HCT116 (cell line): Measurements from ENCODE around the gene THSD8. TPM values are rescaled to one million over a fixed set of nuclear protein-coding genes. Genes with fewer than 3 reads are reported as not detected.

Experiments
- ATAC-seq: fragments of 200-7000 bp; cut with Tn5 transposase; 2 replicates; pipeline ENCODE4 v1.9.1; 2020; ENCODE audit warnings: mild to moderate bottlenecking, moderate library complexity
- BruUV-seq: library from RNA; stranded (reverse); fragments of 400-500 nt; replicated peaks from 2 replicates; lab custom pipeline; 2021; lab: Mats Ljungman, UMichigan
- CTCF ChIA-PET: fragments of 300-600 bp; sonication (Branson Sonifier 250); formaldehyde crosslinking; loops from one replicate; lab custom pipeline; 2021; ENCODE audit warnings: antibody characterized with exemption; lab: Charles Lee
- POLR2A ChIA-PET: fragments of 300-600, 350-600 bp; sonication (Branson Sonifier 250); formaldehyde crosslinking; loops from one replicate; lab custom pipeline; 2021; ENCODE audit warnings: antibody characterized with exemption; lab: Charles Lee
- RAD21 ChIA-PET, 2 experiments: fragments of 300-600 bp; sonication (Branson Sonifier 250); formaldehyde crosslinking; loops; one replicate each; lab custom pipeline; 2023; ENCODE audit warnings: low total read pairs in 2 of 2; ENCODE audit not compliant: uncharacterized antibody in 2 of 2, unreplicated experiment in 2 of 2, low non-redundant PET in 1 of 2; lab: Charles Lee
- DNase-seq: peaks from one replicate; pipeline ENCODE4 v3.0.0-alpha.2; 2010; ENCODE audit warnings: low read depth, low spot score
- H2AFZ ChIP-seq: fragments of 200-600 bp; shearing (Covaris generic), sonication (generic); 2 replicates; pipeline ENCODE4 v1.6.1; 2017; ENCODE audit warnings: low read depth, mixed run types, mixed read lengths, antibody characterized with exemption, low read length; ENCODE audit not compliant: poor library complexity, severe bottlenecking
- H3K27ac ChIP-seq: 2 replicates; pipeline ENCODE4 v1.5.1; 2012; ENCODE audit warnings: low read depth, low read length
- H3K27me3 ChIP-seq: fragments of 200-600 bp; sonication (generic); 2 replicates; pipeline ENCODE4 v1.6.1; 2016; ENCODE audit warnings: mixed run types, low read length, mixed read lengths; ENCODE audit not compliant: insufficient read depth
- H3K36me3 ChIP-seq, 2 experiments: fragments of 200-500 bp in 1 of 2; fragments of 200-600 bp in 1 of 2; sonication (Bioruptor generic) in 1 of 2; sonication (generic) in 1 of 2; 2 replicates each; pipeline versions ENCODE4 v1.5.1 to v1.6.1; 2014 to 2016; ENCODE audit warnings: low read length in 2 of 2, inconsistent platforms in 1 of 2, mixed read lengths in 1 of 2, mixed run types in 1 of 2; ENCODE audit not compliant: insufficient read depth in 2 of 2, control insufficient read depth in 1 of 2
- H3K4me1 ChIP-seq, 2 experiments: fragments of 200-600 bp in 1 of 2; sonication (generic) in 1 of 2; 2 replicates each; pipeline versions ENCODE4 v1.5.1 to v1.6.1; 2012 to 2017; ENCODE audit warnings: low read length in 2 of 2, inconsistent platforms in 1 of 2, mild to moderate bottlenecking in 1 of 2, mixed read lengths in 1 of 2, mixed run types in 1 of 2, moderate library complexity in 1 of 2; ENCODE audit not compliant: insufficient read depth in 2 of 2, control insufficient read depth in 1 of 2
- H3K4me2 ChIP-seq: fragments of 200-600 bp; sonication (generic); 2 replicates; pipeline ENCODE4 v1.6.1; 2017; ENCODE audit warnings: mixed run types, low read length, mixed read lengths
- H3K4me3 ChIP-seq, 2 experiments: fragments of 200-600 bp in 1 of 2; sonication (generic) in 1 of 2; replicated peaks in 1 of 2; 2 replicates each; pipeline ENCODE4 v1.5.1; 2011 to 2016; ENCODE audit warnings: low read length in 2 of 2, control low read depth in 1 of 2, low read depth in 1 of 2, mild to moderate bottlenecking in 1 of 2, mixed read lengths in 1 of 2, mixed run types in 1 of 2
- H3K79me2 ChIP-seq: fragments of 200-600 bp; sonication (generic); 2 replicates; pipeline ENCODE4 v1.6.1; 2017; ENCODE audit warnings: mild to moderate bottlenecking, mixed run types, low read length, moderate library complexity, mixed read lengths; ENCODE audit not compliant: insufficient read depth
- H3K9ac ChIP-seq: fragments of 200-600 bp; sonication (generic); 2 replicates; pipeline ENCODE4 v1.6.1; 2016; ENCODE audit warnings: low read length, mixed read lengths
- H3K9me2 ChIP-seq: fragments of 200-600 bp; sonication (generic), shearing (Covaris generic); 2 replicates; pipeline ENCODE4 v1.6.1; 2017; ENCODE audit warnings: mixed run types, mild to moderate bottlenecking, moderate library complexity; ENCODE audit not compliant: insufficient read depth
- H3K9me3 ChIP-seq, 2 experiments: fragments of 200-500 bp in 1 of 2; fragments of 200-600 bp in 1 of 2; sonication (Bioruptor generic) in 1 of 2; sonication (generic) in 1 of 2; 2 replicates each; pipeline ENCODE4 v1.6.1; 2014 to 2017; ENCODE audit warnings: low read length in 2 of 2, mixed read lengths in 2 of 2, inconsistent platforms in 1 of 2, low read depth in 1 of 2, mild to moderate bottlenecking in 1 of 2, mixed run types in 1 of 2, moderate library complexity in 1 of 2; ENCODE audit not compliant: control insufficient read depth in 1 of 2, insufficient read depth in 1 of 2
- H4K20me1 ChIP-seq: fragments of 200-600 bp; sonication (generic), shearing (Covaris generic); 2 replicates; pipeline ENCODE4 v1.6.1; 2017; ENCODE audit warnings: mixed run types, mild to moderate bottlenecking, moderate library complexity; ENCODE audit not compliant: insufficient read depth
- ATF3 ChIP-seq: IDR thresholded peaks from 2 replicates; pipeline ENCODE4 v1.6.1; 2012
- EGR1 ChIP-seq: IDR thresholded peaks from 2 replicates; pipeline ENCODE4 v1.6.1; 2012; ENCODE audit warnings: low read depth
- RAD21 ChIP-seq: IDR thresholded peaks from 2 replicates; pipeline ENCODE4 v1.6.1; 2012; ENCODE audit warnings: low read depth, mild to moderate bottlenecking
- SIN3A ChIP-seq: IDR thresholded peaks from 2 replicates; pipeline ENCODE4 v1.6.1; 2012; ENCODE audit warnings: low read depth
- YY1 ChIP-seq: IDR thresholded peaks from 2 replicates; pipeline ENCODE4 v1.6.1; 2011; ENCODE audit warnings: low read length, low read depth, moderate library complexity, mild to moderate bottlenecking; ENCODE audit not compliant: insufficient replicate concordance; ENCODE audit errors: extremely low read depth
- intact Hi-C: fragments of 100-400 bp; cut with micrococcal nuclease; formaldehyde crosslinking; loops from 2 replicates; pipeline ENCODE4 v1.10.0; 2022
- total RNA-seq: library from RNA; stranded (reverse); gene quantifications from one replicate; pipeline ENCODE4 v1.2.1, GENCODE V29; 2021; ENCODE audit not compliant: unreplicated experiment

THSD8 gene
- total RNA-seq, 1 experiment from 2014 or later = 33.3 TPM

GRCh38 chr19:12770922-12771321, 30.9 kb upstream of the THSD8 start:
- Histone ChIP-seq H3K9ac (no peak overlapping the region), H3K9me2 (no peaks in the 10 kb centered on the region), H3K27ac (no peak overlapping the region), H3K27me3 (no peaks in the 10 kb centered on the region), H3K9me3 (no peaks in the 10 kb centered on the region), H3K4me1 (peaks cover 19 to 40% of the 10 kb centered on the region in 2 experiments), H3K4me2 (no peak overlapping the region), H4K20me1 (no peaks in the 10 kb centered on the region), H3K79me2 (peaks cover 6% of the 10 kb centered on the region; the same call in 1 of the 2 replicates), H3K36me3 (peaks cover 0 to 9% of the 10 kb centered on the region in 2 experiments; a peak in 2 of 4 replicates), H3K4me3 (no peak overlapping the region)
- CTCF ChIA-PET = interaction anchor here (0.5 to 1.0 kb wide), 2 partner anchors 10 to 54 kb away, joined by 3 to 5 read pairs; no protein-coding TSS in a partner anchor
- ATAC-seq (no peak), DNase-seq (no peak)
- POLR2A ChIA-PET = interaction anchor here (1.1 kb wide), 1 partner anchor 21 kb away, joined by 3 read pairs; the partner anchor contains the start of gene JUNB
- RAD21 ChIA-PET = no interaction called here
- intact Hi-C loops = no loop called here
- BruUV-seq = no TSS peak
- TF ChIP-seq ATF3 (no peak), YY1 (no peak)
- TF ChIP-seq, all 23 proteins: peak for 0
- H2AFZ ChIP-seq = no peak overlapping the region

GRCh38 chr19:12772323-12772722, 29.5 kb upstream of the THSD8 start:
- Histone ChIP-seq H3K36me3 (peaks cover 0 to 9% of the 10 kb centered on the region in 2 experiments; a peak in 2 of 4 replicates), H3K4me1 (peaks cover 26 to 45% of the 10 kb centered on the region in 2 experiments), H3K4me3 (no peak overlapping the region), H3K27me3 (no peaks in the 10 kb centered on the region), H3K79me2 (peaks cover 6% of the 10 kb centered on the region; the same call in 1 of the 2 replicates), H4K20me1 (no peaks in the 10 kb centered on the region), H2AFZ (no peak overlapping the region), H3K9ac (no peak overlapping the region), H3K4me2 (no peak overlapping the region), H3K9me2 (no peaks in the 10 kb centered on the region), H3K27ac (no peak overlapping the region), H3K9me3 (no peaks in the 10 kb centered on the region)
- DNase-seq (no peak), ATAC-seq (no peak)
- TF ChIP-seq EGR1 (no peak), ATF3 (no peak), SIN3A (no peak), RAD21 (no peak)
- ChIA-PET RAD21 (no interaction called here), POLR2A (interaction anchor here (8.8 kb wide), 1 partner anchor 21 kb away, joined by 172 read pairs; the partner anchor contains the start of gene JUNB), CTCF (interaction anchor here (0.8 to 0.9 kb wide), 2 partner anchors 12 to 14 kb away, joined by 3 to 5 read pairs; no protein-coding TSS in a partner anchor)
- intact Hi-C loops = no loop called here
- no TSS peak for BruUV-seq
